Osteoblast (primary cell): ENCODE data around the gene E2F7. TPM values are rescaled to one million over a fixed set of nuclear protein-coding genes. Genes with fewer than 3 reads are reported as not detected.
A peak's percentile ranks its signal among the peaks of the same experiment; 100 is the strongest.

Experiments
- DNase-seq: peaks from one replicate; pipeline ENCODE4 v3.0.0; 2011; ENCODE audit warnings: low spot score, mixed read lengths; ENCODE audit not compliant: insufficient read length; ENCODE audit errors: missing footprints
- H2AFZ ChIP-seq: 2 replicates; pipeline ENCODE4 v1.6.0; 2011; ENCODE audit warnings: mild to moderate bottlenecking, low read length
- H3K27ac ChIP-seq: 2 replicates; pipeline ENCODE4 v1.5.1; 2011; ENCODE audit warnings: mild to moderate bottlenecking, low read depth, low read length, moderate library complexity
- H3K27me3 ChIP-seq: 2 replicates; pipeline ENCODE4 v1.6.0; 2012; ENCODE audit warnings: mild to moderate bottlenecking, control low read depth, inconsistent platforms, low read length, moderate library complexity; ENCODE audit not compliant: insufficient read depth
- H3K36me3 ChIP-seq: 2 replicates; pipeline ENCODE4 v1.5.1; 2011; ENCODE audit warnings: mild to moderate bottlenecking, low read length, control low read depth, moderate library complexity; ENCODE audit not compliant: insufficient read depth
- H3K4me1 ChIP-seq: 2 replicates; pipeline ENCODE4 v1.5.1; 2011; ENCODE audit warnings: mild to moderate bottlenecking, low read length, control low read depth, moderate library complexity; ENCODE audit not compliant: insufficient read depth
- H3K4me2 ChIP-seq: 2 replicates; pipeline ENCODE4 v1.6.0; 2011; ENCODE audit warnings: mild to moderate bottlenecking, low read length; ENCODE audit not compliant: insufficient read depth
- H3K4me3 ChIP-seq: fragments of 200-600 bp; sonication (generic); 3 replicates; pipeline ENCODE4 v1.5.1; 2012; ENCODE audit warnings: mild to moderate bottlenecking, low read length, inconsistent platforms; ENCODE audit not compliant: insufficient read depth
- H3K79me2 ChIP-seq: 2 replicates; pipeline ENCODE4 v1.6.0; 2012; ENCODE audit warnings: mild to moderate bottlenecking, low read length, control low read depth, inconsistent platforms; ENCODE audit not compliant: insufficient read depth
- H3K9me3 ChIP-seq: 2 replicates; pipeline ENCODE4 v1.5.1; 2011; ENCODE audit warnings: low read depth, low read length, control low read depth
- H4K20me1 ChIP-seq: 2 replicates; pipeline ENCODE4 v1.6.0; 2012; ENCODE audit warnings: mild to moderate bottlenecking, low read length, control low read depth; ENCODE audit not compliant: insufficient read depth
- total RNA-seq: library from RNA; depleted of rRNA; stranded (reverse); fragments of >200 nt; gene quantifications from 2 replicates; pipeline ENCODE4 v1.2.3, GENCODE V29; 2012
- TF ChIP-seq, protein P1 (sequence below): IDR thresholded peaks from 2 replicates; pipeline ENCODE4 v1.5.1; 2011; ENCODE audit warnings: mild to moderate bottlenecking, low read depth, low read length, moderate library complexity; ENCODE audit errors: extremely low read depth

Gene E2F7
- total RNA-seq, 1 donor, result 13.4 TPM

GRCh38 chr12:77104792-77105191 is 39.4 kb upstream of the E2F7 start:
- Histone ChIP-seq H3K79me2 (no peaks in the 10 kb centered on the region), H3K4me1 (peaks cover 29% of the 10 kb centered on the region), H4K20me1 (no peaks in the 10 kb centered on the region), H2AFZ (peak overlapping the region; percentile 65), H3K4me2 (no peak overlapping the region), H3K4me3 (no peak overlapping the region), H3K36me3 (no peaks in the 10 kb centered on the region), H3K27me3 (no peaks in the 10 kb centered on the region), H3K9me3 (no peaks in the 10 kb centered on the region), H3K27ac (peak overlapping the region; percentile 46)
- TF ChIP-seq, protein P1, sequence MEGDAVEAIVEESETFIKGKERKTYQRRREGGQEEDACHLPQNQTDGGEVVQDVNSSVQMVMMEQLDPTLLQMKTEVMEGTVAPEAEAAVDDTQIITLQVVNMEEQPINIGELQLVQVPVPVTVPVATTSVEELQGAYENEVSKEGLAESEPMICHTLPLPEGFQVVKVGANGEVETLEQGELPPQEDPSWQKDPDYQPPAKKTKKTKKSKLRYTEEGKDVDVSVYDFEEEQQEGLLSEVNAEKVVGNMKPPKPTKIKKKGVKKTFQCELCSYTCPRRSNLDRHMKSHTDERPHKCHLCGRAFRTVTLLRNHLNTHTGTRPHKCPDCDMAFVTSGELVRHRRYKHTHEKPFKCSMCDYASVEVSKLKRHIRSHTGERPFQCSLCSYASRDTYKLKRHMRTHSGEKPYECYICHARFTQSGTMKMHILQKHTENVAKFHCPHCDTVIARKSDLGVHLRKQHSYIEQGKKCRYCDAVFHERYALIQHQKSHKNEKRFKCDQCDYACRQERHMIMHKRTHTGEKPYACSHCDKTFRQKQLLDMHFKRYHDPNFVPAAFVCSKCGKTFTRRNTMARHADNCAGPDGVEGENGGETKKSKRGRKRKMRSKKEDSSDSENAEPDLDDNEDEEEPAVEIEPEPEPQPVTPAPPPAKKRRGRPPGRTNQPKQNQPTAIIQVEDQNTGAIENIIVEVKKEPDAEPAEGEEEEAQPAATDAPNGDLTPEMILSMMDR, result no peak
- peak; percentile 47 for DNase-seq

DNA sequence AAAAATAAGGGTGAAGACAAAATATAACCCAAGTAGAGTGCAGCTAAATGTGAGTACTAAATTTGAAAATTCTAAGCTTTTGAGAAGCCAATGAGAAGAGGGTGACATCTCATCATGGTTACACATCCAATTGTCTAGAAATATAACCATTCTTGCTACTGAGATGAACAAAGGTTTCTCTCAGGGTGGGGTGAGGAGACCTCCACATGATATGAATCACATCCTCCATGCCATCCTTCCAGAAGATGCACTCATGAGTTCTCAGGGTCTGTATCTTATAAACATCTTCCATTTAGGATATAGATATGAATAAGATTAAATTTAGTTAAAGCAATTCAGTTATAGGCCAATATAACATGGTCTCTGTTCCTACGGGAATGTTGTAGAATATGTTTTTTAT is 38.9 kb upstream of the E2F7 start:
- no peaks in the 10 kb centered on the region for H3K36me3 ChIP-seq
- DNase-seq, result no peak
- H3K4me1 ChIP-seq, result peaks cover 29% of the 10 kb centered on the region
- TF ChIP-seq, protein P1, result no peak
- no peak overlapping the region for H3K4me2 ChIP-seq
- no peaks in the 10 kb centered on the region for H3K79me2 ChIP-seq
- H3K4me3 ChIP-seq, result no peak overlapping the region
- H3K9me3 ChIP-seq, result no peaks in the 10 kb centered on the region
- H3K27me3 ChIP-seq, result no peaks in the 10 kb centered on the region
- H2AFZ ChIP-seq, result no peak overlapping the region
- peak overlapping the region; percentile 46 for H3K27ac ChIP-seq
- H4K20me1 ChIP-seq, result no peaks in the 10 kb centered on the region

DNA sequence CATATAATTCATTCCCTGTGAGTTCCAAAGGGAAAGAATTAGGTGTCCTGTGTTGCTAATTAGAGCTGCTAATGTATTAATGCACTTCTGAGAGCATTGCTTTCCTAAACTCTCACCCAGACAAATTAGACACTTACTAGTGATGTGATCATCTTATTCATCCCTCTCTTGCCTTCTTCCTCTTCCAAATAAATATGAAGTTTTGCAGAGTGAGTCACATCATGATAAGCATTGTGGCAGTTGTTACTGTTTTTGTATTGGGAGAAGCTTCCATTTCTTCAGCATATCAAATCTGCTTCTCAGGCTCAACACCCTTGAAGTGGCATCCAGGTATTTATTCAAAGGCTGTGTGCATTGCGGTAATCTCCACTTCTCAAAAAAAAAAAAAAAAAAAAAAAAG is 37.3 kb upstream of the E2F7 start:
- Histone ChIP-seq H3K27me3 (no peaks in the 10 kb centered on the region), H3K4me2 (peak overlapping the region; percentile 61), H2AFZ (no peak overlapping the region), H3K4me1 (peaks cover 29% of the 10 kb centered on the region), H3K79me2 (no peaks in the 10 kb centered on the region), H3K9me3 (no peaks in the 10 kb centered on the region), H3K4me3 (no peak overlapping the region), H3K36me3 (no peaks in the 10 kb centered on the region), H4K20me1 (no peaks in the 10 kb centered on the region), H3K27ac (peak overlapping the region; percentile 71)
- DNase-seq, result peak; percentile 62
- TF ChIP-seq, protein P1, result no peak

DNA sequence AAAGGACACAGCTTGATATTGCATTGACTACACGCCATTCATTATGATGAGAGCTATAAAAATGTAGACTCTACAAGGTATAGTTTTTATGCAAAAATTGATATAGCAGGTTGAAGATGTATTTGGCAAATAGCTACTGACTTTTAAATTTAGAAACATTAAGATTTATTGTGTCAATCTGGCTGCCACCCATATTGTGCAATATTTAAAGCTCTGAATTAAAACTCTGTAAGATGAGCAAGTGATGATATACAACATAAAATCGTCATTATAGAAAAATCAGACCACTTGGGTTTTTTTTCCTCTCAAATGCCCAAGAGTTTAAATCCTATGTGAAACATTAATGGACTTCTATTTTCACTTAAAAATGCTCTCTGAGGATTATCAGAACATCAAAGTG is 36.8 kb upstream of the E2F7 start:
- peak overlapping the region; percentile 71 for H3K27ac ChIP-seq
- H2AFZ ChIP-seq, result no peak overlapping the region
- H3K36me3 ChIP-seq, result no peaks in the 10 kb centered on the region

More for the DNA sequence above, 36.8 kb upstream of the E2F7 start:
- Histone ChIP-seq H3K4me2 (peak overlapping the region; percentile 61), H3K4me1 (peaks cover 29% of the 10 kb centered on the region), H3K9me3 (no peaks in the 10 kb centered on the region), H3K27me3 (no peaks in the 10 kb centered on the region), H3K4me3 (no peak overlapping the region), H4K20me1 (no peaks in the 10 kb centered on the region), H3K79me2 (no peaks in the 10 kb centered on the region)
- TF ChIP-seq, protein P1, result no peak
- DNase-seq, result no peak
